Esophagus muscularis mucosa (tissue), 4 donors: Measurements from ENCODE around the gene SETD9.

Source experiments
- CTCF ChIP-seq, 3 experiments: fragments of 200-600 bp in 2 of 3; fragments of 450-650 bp in 1 of 3; sonication (generic) in 2 of 3; IDR thresholded peaks; one replicate each; pipeline ENCODE4 v1.5.1; 2017 to 2019; ENCODE audit warnings: antibody characterized with exemption in 3 of 3, mild to moderate bottlenecking in 2 of 3, moderate library complexity in 1 of 3
- EP300 ChIP-seq: sonication (generic); formaldehyde crosslinking; IDR thresholded peaks from one replicate; pipeline ENCODE4 v1.6.1; 2017; ENCODE audit warnings: antibody characterized with exemption
- POLR2A ChIP-seq: fragments of 450-650 bp; IDR thresholded peaks from one replicate; pipeline ENCODE4 v1.6.1; 2017; ENCODE audit warnings: antibody characterized with exemption, moderate library complexity, mild to moderate bottlenecking, low read depth

- TF ChIP-seq CTCF (IDR thresholded peaks at IDR 0.05) = no peak
- TF ChIP-seq POLR2A = no peak
- TF ChIP-seq EP300 = no peak
Measured at GRCh38 chr5:56938858-56939257, 29.5 kb downstream of the SETD9 start.
